ENCODE results near the gene NT5C2. TPM values are rescaled to one million over a fixed set of nuclear protein-coding genes. Genes with fewer than 3 reads are reported as not detected.
A peak's percentile ranks its signal among the peaks of the same experiment; 100 is the strongest.

NT5C2 gene
- total RNA-seq, 6 experiments from 2014 or later = 17.3 to 39.2 (median 32.4) TPM

GRCh38 chr10:103157246-103157645 is 35.8 kb downstream of the NT5C2 start:
- H3K4me3 ChIP-seq = no peak overlapping the region
- H3K27me3 ChIP-seq = no peaks in the 10 kb centered on the region
- intact Hi-C loops (cut with DNase I) = no loop called here
- H3K9me3 ChIP-seq = no peaks in the 10 kb centered on the region
- DNase-seq = no peak
- TF ChIP-seq, protein P1, sequence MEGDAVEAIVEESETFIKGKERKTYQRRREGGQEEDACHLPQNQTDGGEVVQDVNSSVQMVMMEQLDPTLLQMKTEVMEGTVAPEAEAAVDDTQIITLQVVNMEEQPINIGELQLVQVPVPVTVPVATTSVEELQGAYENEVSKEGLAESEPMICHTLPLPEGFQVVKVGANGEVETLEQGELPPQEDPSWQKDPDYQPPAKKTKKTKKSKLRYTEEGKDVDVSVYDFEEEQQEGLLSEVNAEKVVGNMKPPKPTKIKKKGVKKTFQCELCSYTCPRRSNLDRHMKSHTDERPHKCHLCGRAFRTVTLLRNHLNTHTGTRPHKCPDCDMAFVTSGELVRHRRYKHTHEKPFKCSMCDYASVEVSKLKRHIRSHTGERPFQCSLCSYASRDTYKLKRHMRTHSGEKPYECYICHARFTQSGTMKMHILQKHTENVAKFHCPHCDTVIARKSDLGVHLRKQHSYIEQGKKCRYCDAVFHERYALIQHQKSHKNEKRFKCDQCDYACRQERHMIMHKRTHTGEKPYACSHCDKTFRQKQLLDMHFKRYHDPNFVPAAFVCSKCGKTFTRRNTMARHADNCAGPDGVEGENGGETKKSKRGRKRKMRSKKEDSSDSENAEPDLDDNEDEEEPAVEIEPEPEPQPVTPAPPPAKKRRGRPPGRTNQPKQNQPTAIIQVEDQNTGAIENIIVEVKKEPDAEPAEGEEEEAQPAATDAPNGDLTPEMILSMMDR (IDR thresholded peaks at IDR 0.05) = no peak
- TF ChIP-seq POLR2A (IDR thresholded peaks at IDR 0.05) = no peak
- no peak overlapping the region for H3K27ac ChIP-seq
- H3K36me3 ChIP-seq = no peaks in the 10 kb centered on the region
- peak in 1 of 4 donors; percentile 48 for ATAC-seq
- H3K4me1 ChIP-seq = peaks cover 0 to 27% (median 2%) of the 10 kb centered on the region in 4 donors
- WGBS (ENCODE audit: insufficient coverage, low coverage, low lambda C conversion rate, missing lambda C conversion rate) = 94% methylated on average over 1 of the region's 1 CpG

GRCh38 chr10:103155471-103156085 is 37.5 kb downstream of the NT5C2 start:
- H3K9me3 ChIP-seq = no peaks in the 10 kb centered on the region
- peak in 2 of 4 donors; percentile 15 to 19 for ATAC-seq
- H3K36me3 ChIP-seq = no peaks in the 10 kb centered on the region
- WGBS (ENCODE audit: insufficient coverage, low coverage, low lambda C conversion rate, missing lambda C conversion rate) = 71% methylated on average over 4 of the region's 4 CpGs
- intact Hi-C loops (cut with DNase I) = no loop called here
- H3K4me1 ChIP-seq = peaks cover 0 to 27% (median 2%) of the 10 kb centered on the region in 4 donors
- H3K27ac ChIP-seq = peak overlapping the region in 1 of 3 donors; percentile 72
- H3K27me3 ChIP-seq = no peaks in the 10 kb centered on the region
- H3K4me3 ChIP-seq = no peak overlapping the region
- no peak for TF ChIP-seq POLR2A (IDR thresholded peaks at IDR 0.05)
- TF ChIP-seq, protein P1 (IDR thresholded peaks at IDR 0.05) = no peak
- no peak for DNase-seq

DNA sequence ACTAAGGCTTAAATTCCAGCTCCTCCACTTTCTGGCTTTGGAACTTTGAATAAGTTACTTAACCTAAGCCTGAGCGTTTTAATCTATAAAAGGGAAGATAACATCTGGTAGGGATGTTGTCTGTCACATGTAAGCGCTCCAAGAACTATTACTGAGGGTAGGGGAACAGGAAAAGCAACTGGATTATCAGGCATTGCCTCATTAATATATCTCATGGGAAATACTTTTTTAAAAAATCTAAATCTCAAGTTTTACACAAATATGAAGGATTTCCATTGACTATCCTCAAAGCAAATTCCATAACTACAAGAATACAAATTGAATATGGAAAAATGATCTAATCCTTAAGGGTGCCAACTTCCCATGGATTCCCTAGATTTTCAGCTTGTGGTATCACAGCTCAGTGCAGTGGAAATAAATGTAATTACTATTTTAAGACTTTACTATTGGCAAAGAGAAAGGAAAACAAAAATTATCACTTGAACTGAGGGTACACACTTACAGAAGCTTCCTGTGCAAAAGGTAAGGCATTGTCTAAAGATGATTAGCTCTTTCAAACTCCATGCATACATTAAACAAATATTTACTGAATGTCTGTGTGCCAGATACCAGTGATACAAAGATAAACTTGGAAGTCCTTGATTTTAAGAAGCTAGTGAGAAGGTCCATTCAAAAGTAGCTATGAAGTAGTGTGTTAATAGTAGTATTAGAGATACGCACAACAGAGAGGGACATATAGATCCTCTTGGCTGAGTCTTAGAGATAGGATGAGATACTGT is 38.4 kb downstream of the NT5C2 start:
- intact Hi-C loops (cut with DNase I) = no loop called here
- TF ChIP-seq, protein P1 (IDR thresholded peaks at IDR 0.05) = no peak
- TF ChIP-seq POLR2A (IDR thresholded peaks at IDR 0.05) = no peak
- no peak for DNase-seq
- H3K27ac ChIP-seq = peak overlapping the region; percentile 50 to 72 (median 61)
- H3K9me3 ChIP-seq = no peaks in the 10 kb centered on the region
- no peaks in the 10 kb centered on the region for H3K27me3 ChIP-seq
- no peaks in the 10 kb centered on the region for H3K36me3 ChIP-seq
- ATAC-seq = peak; percentile 33 to 51 (median 36)
- 27% methylated on average over 2 of the region's 3 CpGs for WGBS (ENCODE audit: insufficient coverage, low coverage, low lambda C conversion rate, missing lambda C conversion rate)
- no peak overlapping the region for H3K4me3 ChIP-seq
- H3K4me1 ChIP-seq = peaks cover 0 to 27% (median 2%) of the 10 kb centered on the region in 4 donors

DNA sequence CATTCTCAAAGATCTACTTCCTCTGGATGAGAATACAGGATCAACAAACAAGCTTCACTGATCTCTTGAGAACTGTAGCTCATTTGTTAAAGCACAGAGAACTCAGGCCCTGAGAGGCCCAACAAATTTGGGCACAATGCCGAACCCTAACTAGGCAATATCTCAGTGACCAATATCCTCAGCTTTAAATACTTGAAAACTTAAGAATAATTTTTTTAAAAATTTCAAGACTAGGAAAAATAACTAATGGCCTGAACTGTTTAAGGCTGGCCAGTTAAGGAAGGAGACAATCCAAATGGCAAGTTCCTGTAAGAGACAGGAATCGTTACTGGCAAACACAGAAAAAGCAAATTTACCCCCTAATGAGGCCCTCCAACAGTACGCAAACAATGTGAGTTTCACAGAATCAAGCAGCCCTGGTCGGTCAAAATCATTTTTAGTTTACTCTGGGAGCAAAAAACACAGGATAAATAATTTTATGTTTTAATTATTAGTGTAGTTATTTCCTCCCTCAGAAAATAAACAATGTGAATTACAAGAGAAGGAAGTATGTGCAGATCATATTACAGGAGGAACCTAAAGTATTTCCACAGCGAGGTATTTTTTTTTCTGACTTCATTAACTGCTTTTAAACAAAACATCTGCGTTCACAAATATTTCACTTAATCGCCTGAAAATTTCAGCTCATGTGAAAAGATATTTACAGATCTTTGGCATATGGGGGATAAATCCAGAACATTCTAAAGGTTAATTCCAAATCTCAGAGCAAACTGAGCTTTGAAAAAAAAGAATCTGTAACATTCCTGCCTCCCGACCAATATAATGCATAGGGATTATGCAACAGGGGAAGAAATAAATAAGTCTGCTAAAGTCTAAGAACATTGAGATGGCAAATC is 39.5 kb downstream of the NT5C2 start:
- Histone ChIP-seq H3K4me1 (peaks cover 0 to 27% (median 2%) of the 10 kb centered on the region in 4 donors), H3K9me3 (no peaks in the 10 kb centered on the region), H3K4me3 (no peak overlapping the region), H3K36me3 (no peaks in the 10 kb centered on the region), H3K27ac (peak overlapping the region; percentile 50 to 72 (median 61)), H3K27me3 (no peaks in the 10 kb centered on the region)
- ATAC-seq (peak; percentile 44 to 60 (median 50)), DNase-seq (no peak)
- intact Hi-C loops (cut with DNase I) = no loop called here
- WGBS (ENCODE audit: insufficient coverage, low coverage, low lambda C conversion rate, missing lambda C conversion rate) = 17% methylated on average over 8 of the region's 8 CpGs
- TF ChIP-seq, protein P1 (IDR thresholded peaks at IDR 0.05) = no peak
- no peak for TF ChIP-seq POLR2A (IDR thresholded peaks at IDR 0.05)
